Ishikawa (cell line): ENCODE data around the gene MYH7B.

Experiments
- CEBPB ChIP-seq: IDR thresholded peaks from 2 replicates; pipeline ENCODE4 v1.6.1; 2012
- CREB1 ChIP-seq: IDR thresholded peaks from 2 replicates; pipeline ENCODE4 v1.6.1; 2012; ENCODE audit warnings: low read depth
- EGR1 ChIP-seq: IDR thresholded peaks from 2 replicates; pipeline ENCODE4 v1.6.1; 2012
- EP300 ChIP-seq: IDR thresholded peaks from 2 replicates; pipeline ENCODE4 v1.6.1; 2012; ENCODE audit warnings: borderline replicate concordance
- FOXM1 ChIP-seq: IDR thresholded peaks from 2 replicates; pipeline ENCODE4 v1.6.1; 2012; ENCODE audit warnings: low read depth, borderline replicate concordance
- NFIC ChIP-seq: IDR thresholded peaks from 2 replicates; pipeline ENCODE4 v1.6.1; 2012
- RAD21 ChIP-seq: IDR thresholded peaks from 2 replicates; pipeline ENCODE4 v1.6.1; 2012; ENCODE audit warnings: low read depth
- TAF1 ChIP-seq: IDR thresholded peaks from 2 replicates; pipeline ENCODE4 v1.6.1; 2012; ENCODE audit warnings: low read depth, mild to moderate bottlenecking
- TCF12 ChIP-seq: IDR thresholded peaks from 2 replicates; pipeline ENCODE4 v1.6.1; 2012; ENCODE audit warnings: low read depth
- TEAD4 ChIP-seq: IDR thresholded peaks from 2 replicates; pipeline ENCODE4 v1.6.1; 2012
- YY1 ChIP-seq: IDR thresholded peaks from 2 replicates; pipeline ENCODE4 v1.6.1; 2012; ENCODE audit warnings: low read depth
- ZBTB7A ChIP-seq: IDR thresholded peaks from 2 replicates; pipeline ENCODE4 v1.6.1; 2012; ENCODE audit warnings: low read depth
- TF ChIP-seq, protein P1 (sequence below): IDR thresholded peaks from 2 replicates; pipeline ENCODE4 v1.6.1; 2012
- TF ChIP-seq, protein P2 (sequence below): IDR thresholded peaks from 2 replicates; pipeline ENCODE4 v1.6.1; 2012
- TF ChIP-seq, protein P3 (sequence below): IDR thresholded peaks from 2 replicates; pipeline ENCODE4 v1.6.1; 2012; ENCODE audit warnings: low read depth, mild to moderate bottlenecking

MYH7B gene

DNA sequence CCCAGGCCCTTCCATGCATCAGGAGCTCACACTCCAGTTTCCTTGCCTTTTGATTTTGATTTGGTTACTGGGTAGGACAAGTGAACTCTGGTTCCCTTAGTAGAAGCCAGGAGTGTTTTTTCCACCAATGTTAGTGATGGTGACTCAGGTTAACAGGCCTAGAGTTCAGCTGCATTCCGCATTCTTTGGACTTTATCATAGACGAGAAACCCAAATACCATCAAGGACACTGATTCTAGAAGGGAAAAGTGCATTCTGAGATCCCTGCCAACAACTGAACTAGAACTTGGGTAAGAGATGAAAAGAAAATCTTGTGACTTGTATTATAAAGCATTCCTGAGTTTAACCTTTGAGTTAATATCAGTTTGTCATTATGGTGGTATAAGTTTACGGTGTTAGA lies 9.0 kb upstream of the MYH7B start:
- TF ChIP-seq, protein P1, sequence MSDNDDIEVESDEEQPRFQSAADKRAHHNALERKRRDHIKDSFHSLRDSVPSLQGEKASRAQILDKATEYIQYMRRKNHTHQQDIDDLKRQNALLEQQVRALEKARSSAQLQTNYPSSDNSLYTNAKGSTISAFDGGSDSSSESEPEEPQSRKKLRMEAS = no peak
- TF ChIP-seq TEAD4 = no peak
- TF ChIP-seq NFIC = no peak
- no peak for TF ChIP-seq ZBTB7A
- no peak for TF ChIP-seq TAF1
- TF ChIP-seq RAD21 = no peak

DNA sequence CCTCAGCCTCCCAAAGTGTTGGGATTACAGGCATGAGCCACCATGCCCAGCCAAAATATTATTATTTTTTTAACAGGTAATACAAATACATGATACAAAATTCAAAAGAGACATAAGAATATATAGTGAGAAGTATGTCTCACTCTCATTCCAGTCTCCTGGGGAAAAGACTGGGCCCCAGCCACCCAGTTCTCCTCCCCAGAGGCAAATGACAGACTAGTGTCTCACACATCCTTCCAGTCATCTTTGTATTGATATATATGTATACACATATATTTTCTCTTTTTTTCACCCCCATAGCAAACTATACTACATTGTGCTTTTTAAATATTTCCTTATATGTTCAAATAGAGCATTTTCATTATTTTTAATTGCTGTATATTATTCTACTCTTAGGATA lies 8.3 kb upstream of the MYH7B start:
- TF ChIP-seq YY1 = no peak
- TF ChIP-seq EGR1 = no peak
- no peak for TF ChIP-seq TAF1
- TF ChIP-seq RAD21 = no peak
- TF ChIP-seq, protein P2, sequence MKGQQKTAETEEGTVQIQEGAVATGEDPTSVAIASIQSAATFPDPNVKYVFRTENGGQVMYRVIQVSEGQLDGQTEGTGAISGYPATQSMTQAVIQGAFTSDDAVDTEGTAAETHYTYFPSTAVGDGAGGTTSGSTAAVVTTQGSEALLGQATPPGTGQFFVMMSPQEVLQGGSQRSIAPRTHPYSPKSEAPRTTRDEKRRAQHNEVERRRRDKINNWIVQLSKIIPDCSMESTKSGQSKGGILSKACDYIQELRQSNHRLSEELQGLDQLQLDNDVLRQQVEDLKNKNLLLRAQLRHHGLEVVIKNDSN = no peak
- no peak for TF ChIP-seq ZBTB7A
- TF ChIP-seq FOXM1 = no peak
- no peak for TF ChIP-seq EP300
- no peak for TF ChIP-seq TCF12
- no peak for TF ChIP-seq CREB1
- no peak for TF ChIP-seq NFIC
- TF ChIP-seq, protein P1 = no peak
- TF ChIP-seq TEAD4 = no peak
- TF ChIP-seq, protein P3, sequence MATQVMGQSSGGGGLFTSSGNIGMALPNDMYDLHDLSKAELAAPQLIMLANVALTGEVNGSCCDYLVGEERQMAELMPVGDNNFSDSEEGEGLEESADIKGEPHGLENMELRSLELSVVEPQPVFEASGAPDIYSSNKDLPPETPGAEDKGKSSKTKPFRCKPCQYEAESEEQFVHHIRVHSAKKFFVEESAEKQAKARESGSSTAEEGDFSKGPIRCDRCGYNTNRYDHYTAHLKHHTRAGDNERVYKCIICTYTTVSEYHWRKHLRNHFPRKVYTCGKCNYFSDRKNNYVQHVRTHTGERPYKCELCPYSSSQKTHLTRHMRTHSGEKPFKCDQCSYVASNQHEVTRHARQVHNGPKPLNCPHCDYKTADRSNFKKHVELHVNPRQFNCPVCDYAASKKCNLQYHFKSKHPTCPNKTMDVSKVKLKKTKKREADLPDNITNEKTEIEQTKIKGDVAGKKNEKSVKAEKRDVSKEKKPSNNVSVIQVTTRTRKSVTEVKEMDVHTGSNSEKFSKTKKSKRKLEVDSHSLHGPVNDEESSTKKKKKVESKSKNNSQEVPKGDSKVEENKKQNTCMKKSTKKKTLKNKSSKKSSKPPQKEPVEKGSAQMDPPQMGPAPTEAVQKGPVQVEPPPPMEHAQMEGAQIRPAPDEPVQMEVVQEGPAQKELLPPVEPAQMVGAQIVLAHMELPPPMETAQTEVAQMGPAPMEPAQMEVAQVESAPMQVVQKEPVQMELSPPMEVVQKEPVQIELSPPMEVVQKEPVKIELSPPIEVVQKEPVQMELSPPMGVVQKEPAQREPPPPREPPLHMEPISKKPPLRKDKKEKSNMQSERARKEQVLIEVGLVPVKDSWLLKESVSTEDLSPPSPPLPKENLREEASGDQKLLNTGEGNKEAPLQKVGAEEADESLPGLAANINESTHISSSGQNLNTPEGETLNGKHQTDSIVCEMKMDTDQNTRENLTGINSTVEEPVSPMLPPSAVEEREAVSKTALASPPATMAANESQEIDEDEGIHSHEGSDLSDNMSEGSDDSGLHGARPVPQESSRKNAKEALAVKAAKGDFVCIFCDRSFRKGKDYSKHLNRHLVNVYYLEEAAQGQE = no peak
- no peak for TF ChIP-seq CEBPB

DNA sequence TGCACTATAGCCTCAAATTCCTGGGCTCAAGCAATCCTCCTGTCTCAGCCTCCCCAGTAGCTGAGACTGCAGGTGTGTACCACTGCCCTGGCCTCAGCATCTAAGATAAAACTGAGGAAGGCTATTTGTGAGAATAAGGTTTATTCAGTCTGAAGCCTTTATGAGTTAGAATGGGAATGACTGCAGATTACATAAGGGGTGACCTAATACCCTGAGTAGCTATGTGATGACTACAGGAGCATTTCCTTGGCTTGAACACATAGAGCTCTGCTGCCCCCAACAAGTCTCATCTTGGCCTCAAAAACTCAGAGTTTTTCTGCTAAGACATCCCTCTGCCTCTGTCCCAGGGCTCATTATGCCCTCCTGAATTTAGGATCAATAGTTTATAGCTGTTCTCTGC lies 7.6 kb upstream of the MYH7B start:
- TF ChIP-seq CREB1 = no peak
- TF ChIP-seq, protein P1 = no peak
- TF ChIP-seq FOXM1 = no peak
- no peak for TF ChIP-seq TEAD4
- TF ChIP-seq TAF1 = no peak
- no peak for TF ChIP-seq CEBPB
- no peak for TF ChIP-seq YY1
- TF ChIP-seq NFIC = no peak
- no peak for TF ChIP-seq EP300
- TF ChIP-seq RAD21 = no peak

DNA sequence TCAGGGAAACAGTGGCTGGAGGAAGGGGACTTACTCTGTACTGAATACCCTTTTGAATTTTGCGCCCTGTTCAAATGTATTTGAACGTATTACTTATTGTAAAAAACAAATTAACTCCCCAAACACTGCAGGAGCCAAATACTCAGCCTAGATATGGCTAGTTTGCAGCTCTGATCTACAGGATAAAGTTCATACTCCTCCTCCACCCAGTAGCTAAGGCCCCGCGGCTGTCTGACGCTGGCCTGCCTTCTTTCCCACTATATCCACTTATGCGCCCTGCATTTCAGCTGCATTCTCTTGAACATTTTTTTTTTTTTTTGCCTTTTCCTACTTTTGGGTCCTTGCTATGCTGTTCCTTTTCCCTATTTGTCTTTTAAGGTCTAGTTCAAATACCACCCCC lies 6.5 kb upstream of the MYH7B start:
- TF ChIP-seq CREB1 (no peak), TCF12 (no peak), FOXM1 (no peak), EGR1 (no peak), CEBPB (no peak), EP300 (no peak), ZBTB7A (no peak), YY1 (no peak), TEAD4 (no peak), TAF1 (no peak)
- TF ChIP-seq, protein P1 = no peak
- TF ChIP-seq, protein P3 = no peak
- TF ChIP-seq, protein P2 = no peak

DNA sequence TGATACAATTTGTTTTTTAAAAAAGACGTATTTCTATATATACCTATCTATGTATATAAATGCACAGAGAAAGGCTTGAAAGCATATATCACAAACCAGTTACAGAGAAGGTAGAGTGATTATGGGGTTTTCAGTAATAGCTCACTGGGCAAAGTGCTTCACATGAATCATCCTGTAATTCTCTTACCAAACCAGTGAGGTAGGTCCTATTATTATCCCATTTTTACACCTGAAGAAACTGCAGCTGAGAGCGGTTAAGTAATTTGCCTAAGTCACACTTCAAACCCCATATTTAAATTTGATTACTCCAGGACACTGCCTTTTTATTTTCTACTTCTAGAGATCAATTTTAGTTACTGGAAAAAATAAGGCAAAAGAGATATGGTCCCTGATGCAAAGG lies 4.4 kb upstream of the MYH7B start:
- TF ChIP-seq EP300 = no peak
- TF ChIP-seq TAF1 = no peak
- no peak for TF ChIP-seq ZBTB7A
- no peak for TF ChIP-seq CEBPB
- TF ChIP-seq TCF12 = no peak
- TF ChIP-seq, protein P3 = no peak
- TF ChIP-seq, protein P2 = no peak
- TF ChIP-seq EGR1 = no peak
- TF ChIP-seq CREB1 = no peak
- TF ChIP-seq RAD21 = no peak
- TF ChIP-seq, protein P1 = no peak
